ENCODE results near the gene SEC61A1. TPM values are rescaled to one million over a fixed set of nuclear protein-coding genes. Genes with fewer than 3 reads are reported as not detected.

SEC61A1 gene
- total RNA-seq, 1 donor from 2014 or later, result 89.8 TPM

DNA sequence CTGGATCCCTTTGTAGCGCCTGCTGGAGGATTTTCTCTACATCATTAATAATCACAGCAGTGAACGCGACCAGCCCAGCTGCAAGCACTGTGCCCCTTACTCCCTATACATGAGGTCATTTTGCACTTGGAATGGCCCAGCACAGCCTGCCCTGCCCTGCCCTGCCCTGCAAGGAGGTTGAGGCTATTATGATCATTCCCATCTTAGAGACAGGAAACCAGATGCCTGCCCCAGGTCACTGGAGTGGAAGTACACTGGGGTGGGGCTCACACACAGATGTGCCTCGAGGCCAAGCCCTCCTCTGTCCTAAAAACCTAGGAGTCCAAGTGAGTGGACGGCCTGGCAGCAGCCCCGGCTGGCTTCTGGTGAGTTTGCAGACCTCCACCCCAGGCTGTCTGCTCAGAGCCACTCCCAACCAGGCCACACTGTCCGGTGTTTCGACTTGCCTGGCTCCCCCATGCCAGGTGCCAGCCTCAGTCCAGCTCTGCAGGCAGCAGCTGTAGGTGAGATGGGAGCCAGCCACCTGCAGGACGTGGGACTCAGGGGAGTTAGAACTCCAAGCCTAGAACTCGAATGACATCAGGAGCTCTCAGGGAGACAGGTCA lies 30.4 kb upstream of the SEC61A1 start:
- Histone ChIP-seq H3K27me3 (ENCODE audit: control insufficient read depth in 3 of 3, insufficient read depth in 3 of 3, low read length in 3 of 3) (no peaks in the 10 kb centered on the region), H3K9ac (ENCODE audit: low read depth in 1 of 3, low read length in 3 of 3) (no peak overlapping the region), H3K4me3 (ENCODE audit: low read length in 3 of 3) (no peak overlapping the region), H3K4me1 (ENCODE audit: control insufficient read depth in 3 of 3, insufficient read depth in 3 of 3, low read length in 3 of 3) (no peaks in the 10 kb centered on the region), H3K9me3 (ENCODE audit: control insufficient read depth in 3 of 3, low read length in 3 of 3) (no peaks in the 10 kb centered on the region), H3K27ac (ENCODE audit: low read depth, low read length) (no peak overlapping the region), H3K36me3 (ENCODE audit: control insufficient read depth in 3 of 3, insufficient read depth in 3 of 3, low read length in 3 of 3) (no peaks in the 10 kb centered on the region)

DNA sequence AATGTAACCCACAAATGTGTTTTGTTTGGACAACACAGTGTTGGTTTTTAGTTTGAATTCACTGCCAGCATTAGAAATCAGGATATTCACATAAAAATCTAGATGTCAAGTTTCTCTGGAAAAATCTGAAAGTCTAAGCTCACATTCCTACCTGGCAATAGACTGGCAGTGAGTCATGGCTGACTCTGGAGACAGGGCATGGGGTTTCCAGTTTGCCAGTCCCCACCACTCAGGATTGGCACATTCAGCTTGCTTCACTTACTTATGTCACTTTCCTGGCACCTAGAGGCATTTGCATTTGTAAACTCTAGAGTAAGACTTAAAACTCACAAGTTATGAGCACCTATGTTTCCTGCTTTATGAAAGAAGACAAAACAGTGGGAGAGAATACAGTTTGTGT lies 19.1 kb upstream of the SEC61A1 start:
- Histone ChIP-seq H3K4me1 (ENCODE audit: control insufficient read depth in 3 of 3, insufficient read depth in 3 of 3, low read length in 3 of 3) (no peaks in the 10 kb centered on the region), H3K36me3 (ENCODE audit: control insufficient read depth in 3 of 3, insufficient read depth in 3 of 3, low read length in 3 of 3) (no peaks in the 10 kb centered on the region), H3K27ac (ENCODE audit: low read depth, low read length) (no peak overlapping the region), H3K4me3 (ENCODE audit: low read length in 3 of 3) (no peak overlapping the region), H3K9ac (ENCODE audit: low read depth in 1 of 3, low read length in 3 of 3) (no peak overlapping the region), H3K9me3 (ENCODE audit: control insufficient read depth in 3 of 3, low read length in 3 of 3) (no peaks in the 10 kb centered on the region), H3K27me3 (ENCODE audit: control insufficient read depth in 3 of 3, insufficient read depth in 3 of 3, low read length in 3 of 3) (no peaks in the 10 kb centered on the region)

DNA sequence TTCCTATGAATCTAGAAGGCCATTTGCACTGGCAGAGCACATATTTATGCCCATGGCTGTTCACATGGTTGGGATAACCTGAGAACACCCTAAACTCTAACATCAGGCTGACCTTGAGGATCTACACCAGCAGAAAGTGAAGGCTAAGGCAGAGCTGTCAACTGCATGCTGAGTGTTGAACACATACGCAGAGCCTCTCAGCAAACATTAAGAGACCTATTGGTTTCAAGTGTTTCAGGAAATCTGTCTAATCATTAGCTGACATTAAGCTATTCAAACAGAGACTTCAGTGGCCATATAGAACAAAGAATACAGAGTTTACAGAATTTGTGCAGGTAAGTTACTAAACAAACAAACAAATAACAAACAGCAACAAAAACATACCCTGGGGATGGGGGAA lies 16.1 kb upstream of the SEC61A1 start:
- H3K27me3 ChIP-seq (ENCODE audit: control insufficient read depth in 3 of 3, insufficient read depth in 3 of 3, low read length in 3 of 3), result no peaks in the 10 kb centered on the region
- no peak overlapping the region for H3K9ac ChIP-seq (ENCODE audit: low read depth in 1 of 3, low read length in 3 of 3)
- no peaks in the 10 kb centered on the region for H3K9me3 ChIP-seq (ENCODE audit: control insufficient read depth in 3 of 3, low read length in 3 of 3)
- H3K27ac ChIP-seq (ENCODE audit: low read depth, low read length), result no peak overlapping the region
- no peak overlapping the region for H3K4me3 ChIP-seq (ENCODE audit: low read length in 3 of 3)
- H3K36me3 ChIP-seq (ENCODE audit: control insufficient read depth in 3 of 3, insufficient read depth in 3 of 3, low read length in 3 of 3), result no peaks in the 10 kb centered on the region
- no peaks in the 10 kb centered on the region for H3K4me1 ChIP-seq (ENCODE audit: control insufficient read depth in 3 of 3, insufficient read depth in 3 of 3, low read length in 3 of 3)

DNA sequence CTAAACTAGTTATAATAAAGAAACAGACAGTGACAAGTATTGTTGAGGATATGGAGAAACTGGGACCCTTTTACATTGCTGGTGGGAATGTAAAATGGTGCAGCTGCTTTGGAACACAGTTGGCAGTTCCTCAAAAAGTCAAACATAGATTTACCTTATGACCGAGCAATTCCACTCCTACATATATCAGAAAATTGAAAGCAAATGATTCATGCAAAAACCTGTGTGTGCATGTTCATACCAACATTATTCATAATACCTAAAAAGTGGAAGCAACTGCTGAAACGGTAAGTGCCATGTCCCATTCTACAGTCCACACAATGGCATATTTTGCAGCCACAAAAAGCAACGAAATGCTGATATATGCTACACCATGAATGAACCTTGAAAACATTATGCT lies 12.2 kb upstream of the SEC61A1 start:
- Histone ChIP-seq H3K27me3 (ENCODE audit: control insufficient read depth in 3 of 3, insufficient read depth in 3 of 3, low read length in 3 of 3) (no peaks in the 10 kb centered on the region), H3K27ac (ENCODE audit: low read depth, low read length) (no peak overlapping the region), H3K4me3 (ENCODE audit: low read length in 3 of 3) (no peak overlapping the region), H3K4me1 (ENCODE audit: control insufficient read depth in 3 of 3, insufficient read depth in 3 of 3, low read length in 3 of 3) (no peaks in the 10 kb centered on the region), H3K9ac (ENCODE audit: low read depth in 1 of 3, low read length in 3 of 3) (no peak overlapping the region), H3K36me3 (ENCODE audit: control insufficient read depth in 3 of 3, insufficient read depth in 3 of 3, low read length in 3 of 3) (peaks cover 0 to 2% (median 0%) of the 10 kb centered on the region in 3 donors), H3K9me3 (ENCODE audit: control insufficient read depth in 3 of 3, low read length in 3 of 3) (no peaks in the 10 kb centered on the region)

DNA sequence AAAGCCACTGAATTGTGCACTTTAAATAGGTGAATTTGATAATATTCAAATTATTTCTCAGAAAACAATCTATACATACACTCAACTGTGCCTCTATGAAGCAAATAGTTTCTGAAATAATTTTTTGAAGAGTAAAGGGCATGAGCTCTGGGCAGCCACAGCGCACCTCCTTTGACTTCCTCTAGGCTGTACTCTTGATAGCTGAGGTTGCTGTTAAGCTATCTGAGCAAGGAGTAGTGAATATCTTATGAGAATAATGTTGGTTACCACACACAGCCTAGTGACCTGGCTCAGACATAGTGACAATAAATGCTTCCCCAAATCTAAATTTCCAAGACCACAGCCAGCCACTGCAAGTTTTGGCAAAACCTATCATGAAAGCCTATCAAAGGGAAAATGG lies 11.6 kb upstream of the SEC61A1 start:
- H3K4me1 ChIP-seq (ENCODE audit: control insufficient read depth in 3 of 3, insufficient read depth in 3 of 3, low read length in 3 of 3), result no peaks in the 10 kb centered on the region

DNA sequence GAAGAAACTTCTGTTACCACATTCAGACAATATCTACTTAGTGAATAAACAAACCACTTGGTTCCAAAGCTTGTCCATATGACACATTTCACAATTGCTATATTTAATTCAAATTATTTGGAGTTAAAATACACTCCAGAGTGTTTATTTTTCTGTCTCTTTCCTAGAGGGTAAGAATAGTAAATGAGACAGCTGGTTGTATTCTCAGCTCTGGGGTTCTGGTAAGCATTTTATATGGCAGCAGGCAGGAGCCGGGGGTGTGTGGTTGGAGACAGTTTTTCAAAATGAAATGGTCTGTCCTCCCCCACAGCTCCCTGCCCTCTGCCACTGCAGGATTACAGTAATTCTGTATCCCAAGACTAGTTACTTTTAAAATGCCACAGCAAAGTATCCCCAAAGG lies 10.9 kb upstream of the SEC61A1 start:
- no peak overlapping the region for H3K9ac ChIP-seq (ENCODE audit: low read depth in 1 of 3, low read length in 3 of 3)
- H3K4me3 ChIP-seq (ENCODE audit: low read length in 3 of 3), result no peak overlapping the region
- no peak overlapping the region for H3K27ac ChIP-seq (ENCODE audit: low read depth, low read length)
- no peaks in the 10 kb centered on the region for H3K27me3 ChIP-seq (ENCODE audit: control insufficient read depth in 3 of 3, insufficient read depth in 3 of 3, low read length in 3 of 3)
- peaks cover 0 to 2% (median 0%) of the 10 kb centered on the region in 3 donors for H3K36me3 ChIP-seq (ENCODE audit: control insufficient read depth in 3 of 3, insufficient read depth in 3 of 3, low read length in 3 of 3)
- no peaks in the 10 kb centered on the region for H3K9me3 ChIP-seq (ENCODE audit: control insufficient read depth in 3 of 3, low read length in 3 of 3)
- no peaks in the 10 kb centered on the region for H3K4me1 ChIP-seq (ENCODE audit: control insufficient read depth in 3 of 3, insufficient read depth in 3 of 3, low read length in 3 of 3)

More for the DNA sequence above, 11.6 kb upstream of the SEC61A1 start:
- Histone ChIP-seq H3K36me3 (ENCODE audit: control insufficient read depth in 3 of 3, insufficient read depth in 3 of 3, low read length in 3 of 3) (peaks cover 0 to 2% (median 0%) of the 10 kb centered on the region in 3 donors), H3K9me3 (ENCODE audit: control insufficient read depth in 3 of 3, low read length in 3 of 3) (no peaks in the 10 kb centered on the region), H3K27ac (ENCODE audit: low read depth, low read length) (no peak overlapping the region), H3K27me3 (ENCODE audit: control insufficient read depth in 3 of 3, insufficient read depth in 3 of 3, low read length in 3 of 3) (no peaks in the 10 kb centered on the region), H3K4me3 (ENCODE audit: low read length in 3 of 3) (no peak overlapping the region), H3K9ac (ENCODE audit: low read depth in 1 of 3, low read length in 3 of 3) (no peak overlapping the region)

DNA sequence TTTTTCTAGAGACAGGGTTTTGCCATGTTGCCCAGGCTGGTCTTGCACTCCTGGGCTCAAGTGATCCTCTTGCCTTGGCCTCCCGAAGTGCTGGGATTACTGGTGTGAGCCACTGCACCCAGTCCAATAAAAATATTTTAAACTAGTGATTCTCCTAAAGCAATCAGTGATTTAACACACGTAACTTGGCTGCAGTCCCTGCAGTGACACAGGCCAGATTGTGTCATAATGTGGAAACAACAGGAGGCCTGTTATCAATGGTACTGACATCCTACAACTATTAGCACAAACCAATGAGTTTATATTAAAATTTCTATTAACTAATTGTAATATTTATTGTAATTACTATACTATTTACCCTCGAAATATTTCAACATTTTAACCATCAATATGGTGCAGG lies 1.6 kb upstream of the SEC61A1 start:
- H3K4me1 ChIP-seq (ENCODE audit: control insufficient read depth in 3 of 3, insufficient read depth in 3 of 3, low read length in 3 of 3), result peaks cover 31 to 40% (median 34%) of the 10 kb centered on the region in 3 donors
- no peaks in the 10 kb centered on the region for H3K27me3 ChIP-seq (ENCODE audit: control insufficient read depth in 3 of 3, insufficient read depth in 3 of 3, low read length in 3 of 3)
- H3K9ac ChIP-seq (ENCODE audit: low read depth in 1 of 3, low read length in 3 of 3), result no peak overlapping the region
- no peaks in the 10 kb centered on the region for H3K9me3 ChIP-seq (ENCODE audit: control insufficient read depth in 3 of 3, low read length in 3 of 3)
- no peak overlapping the region for H3K27ac ChIP-seq (ENCODE audit: low read depth, low read length)
- peaks cover 7 to 17% (median 11%) of the 10 kb centered on the region in 3 donors for H3K36me3 ChIP-seq (ENCODE audit: control insufficient read depth in 3 of 3, insufficient read depth in 3 of 3, low read length in 3 of 3)
- no peak overlapping the region for H3K4me3 ChIP-seq (ENCODE audit: low read length in 3 of 3)

DNA sequence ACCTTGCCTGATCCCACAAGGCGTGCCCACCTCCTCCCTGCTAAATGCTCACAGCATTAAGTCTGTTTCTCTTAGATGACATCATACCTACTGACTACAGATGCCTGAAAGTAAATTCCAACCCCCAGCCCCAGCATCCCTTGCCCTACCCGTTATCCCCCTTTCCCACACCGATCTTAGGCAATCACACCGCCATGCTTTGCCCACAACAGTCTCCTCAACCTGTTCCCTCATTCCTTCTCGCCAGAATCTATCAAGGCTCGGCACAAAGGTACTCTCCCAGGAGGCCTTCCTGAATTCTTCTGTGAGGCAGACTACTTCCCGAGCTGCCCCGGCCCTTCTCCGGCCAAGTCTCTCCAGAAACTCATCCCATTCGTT lies 789 bp upstream of the SEC61A1 start:
- Histone ChIP-seq H3K9me3 (ENCODE audit: control insufficient read depth in 3 of 3, low read length in 3 of 3) (no peaks in the 10 kb centered on the region), H3K27ac (ENCODE audit: low read depth, low read length) (peak overlapping the region; percentile 76), H3K36me3 (ENCODE audit: control insufficient read depth in 3 of 3, insufficient read depth in 3 of 3, low read length in 3 of 3) (peaks cover 8 to 25% (median 12%) of the 10 kb centered on the region in 3 donors), H3K27me3 (ENCODE audit: control insufficient read depth in 3 of 3, insufficient read depth in 3 of 3, low read length in 3 of 3) (no peaks in the 10 kb centered on the region), H3K9ac (ENCODE audit: low read depth in 1 of 3, low read length in 3 of 3) (peak overlapping the region; percentile 87 to 91 (median 91)), H3K4me3 (ENCODE audit: low read length in 3 of 3) (peak overlapping the region; percentile 90 to 100 (median 96)), H3K4me1 (ENCODE audit: control insufficient read depth in 3 of 3, insufficient read depth in 3 of 3, low read length in 3 of 3) (peaks cover 32 to 40% (median 34%) of the 10 kb centered on the region in 3 donors)

DNA sequence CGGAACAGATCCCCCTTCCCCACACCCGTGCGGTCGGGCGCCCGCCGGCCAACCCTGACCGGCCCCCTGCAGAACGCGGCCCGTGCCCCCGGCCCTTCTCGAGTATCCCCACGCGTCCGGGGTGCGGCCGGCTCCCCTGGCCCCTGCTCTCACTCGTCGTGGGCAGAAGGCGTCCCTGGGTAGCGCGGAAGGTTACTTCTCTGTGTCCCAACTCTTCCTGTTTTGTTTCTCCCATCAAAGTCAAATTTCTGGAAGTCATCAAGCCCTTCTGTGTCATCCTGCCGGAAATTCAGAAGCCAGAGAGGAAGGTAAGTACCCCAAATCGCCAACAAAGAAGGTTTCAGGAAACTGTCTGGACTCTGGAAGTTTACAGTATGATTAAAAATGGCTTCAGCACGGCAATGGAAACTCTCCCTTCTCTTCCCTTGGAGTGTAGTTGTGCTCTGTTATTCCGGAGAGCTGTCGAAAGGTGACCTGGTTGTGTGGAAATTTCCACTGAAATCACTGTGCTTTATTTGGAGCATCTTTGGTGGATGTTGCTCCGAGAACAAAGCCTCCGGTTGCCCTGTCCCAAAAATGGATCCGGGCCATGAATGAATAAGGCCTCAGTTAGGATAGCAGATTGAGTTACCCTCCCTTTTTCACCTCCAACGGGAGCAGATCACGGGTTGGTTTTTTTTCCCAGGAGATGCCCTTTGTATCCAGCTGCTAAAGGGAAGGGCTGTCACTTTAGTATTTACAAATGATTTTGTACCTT lies 536 bp downstream of the SEC61A1 start:
- peaks cover 13 to 32% (median 20%) of the 10 kb centered on the region in 3 donors for H3K36me3 ChIP-seq (ENCODE audit: control insufficient read depth in 3 of 3, insufficient read depth in 3 of 3, low read length in 3 of 3)
- no peaks in the 10 kb centered on the region for H3K9me3 ChIP-seq (ENCODE audit: control insufficient read depth in 3 of 3, low read length in 3 of 3)
- H3K9ac ChIP-seq (ENCODE audit: low read depth in 1 of 3, low read length in 3 of 3), result peak overlapping the region; percentile 94 to 98 (median 96)
- no peaks in the 10 kb centered on the region for H3K27me3 ChIP-seq (ENCODE audit: control insufficient read depth in 3 of 3, insufficient read depth in 3 of 3, low read length in 3 of 3)
- peak overlapping the region; percentile 80 to 98 (median 84) for H3K4me3 ChIP-seq (ENCODE audit: low read length in 3 of 3)
- H3K27ac ChIP-seq (ENCODE audit: low read depth, low read length), result peak overlapping the region; percentile 97
- H3K4me1 ChIP-seq (ENCODE audit: control insufficient read depth in 3 of 3, insufficient read depth in 3 of 3, low read length in 3 of 3), result peaks cover 32 to 40% (median 34%) of the 10 kb centered on the region in 3 donors

DNA sequence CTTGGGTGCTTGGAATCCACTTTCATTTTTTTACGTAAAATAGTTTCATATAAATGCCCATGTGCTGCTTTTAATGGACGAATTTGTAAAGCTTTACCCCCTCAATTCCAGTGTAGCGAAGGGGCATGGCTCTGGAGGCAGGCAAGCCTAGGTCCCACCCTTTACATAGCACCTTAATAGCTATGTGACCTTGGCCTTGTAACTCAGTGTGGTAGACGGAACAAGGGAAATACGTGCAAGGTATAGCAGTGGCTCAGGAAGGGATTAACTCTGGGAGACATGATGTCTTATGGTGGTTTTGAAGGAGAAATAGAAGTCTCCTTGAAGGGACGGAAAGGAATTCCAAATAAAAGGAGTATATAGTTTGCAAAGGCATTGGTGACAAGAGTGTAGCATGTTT lies 1.4 kb downstream of the SEC61A1 start:
- Histone ChIP-seq H3K27ac (ENCODE audit: low read depth, low read length) (peak overlapping the region; percentile 97), H3K27me3 (ENCODE audit: control insufficient read depth in 3 of 3, insufficient read depth in 3 of 3, low read length in 3 of 3) (no peaks in the 10 kb centered on the region), H3K4me1 (ENCODE audit: control insufficient read depth in 3 of 3, insufficient read depth in 3 of 3, low read length in 3 of 3) (peaks cover 32 to 40% (median 34%) of the 10 kb centered on the region in 3 donors), H3K9ac (ENCODE audit: low read depth in 1 of 3, low read length in 3 of 3) (peak overlapping the region; percentile 94 to 98 (median 96)), H3K9me3 (ENCODE audit: control insufficient read depth in 3 of 3, low read length in 3 of 3) (no peaks in the 10 kb centered on the region), H3K4me3 (ENCODE audit: low read length in 3 of 3) (peak overlapping the region; percentile 80 to 98 (median 84)), H3K36me3 (ENCODE audit: control insufficient read depth in 3 of 3, insufficient read depth in 3 of 3, low read length in 3 of 3) (peaks cover 18 to 36% (median 26%) of the 10 kb centered on the region in 3 donors)
